Fibroblast of lung (primary cell): ENCODE results near the gene ZNF83. TPM values are rescaled to one million over a fixed set of nuclear protein-coding genes. Genes with fewer than 3 reads are reported as not detected.

Experiments used
- DNase-seq, 2 donors: peaks; one replicate each; pipeline versions ENCODE4 v3.0.0 to v3.0.0-alpha.2; 2010; ENCODE audit warnings: low read depth in 2 of 2
- H2AFZ ChIP-seq: 2 replicates; pipeline ENCODE4 v1.5.1; 2012; ENCODE audit warnings: low read length, control low read depth, inconsistent platforms
- H3K27ac ChIP-seq: 2 replicates; pipeline ENCODE4 v1.5.1; 2011; ENCODE audit warnings: low read length, control low read depth; ENCODE audit not compliant: insufficient read depth
- H3K27me3 ChIP-seq: 2 replicates; pipeline ENCODE4 v1.5.1; 2011; ENCODE audit warnings: mild to moderate bottlenecking, low read length; ENCODE audit not compliant: control insufficient read depth, insufficient read depth
- H3K36me3 ChIP-seq: 2 replicates; pipeline ENCODE4 v1.5.1; 2011; ENCODE audit warnings: low read length; ENCODE audit not compliant: control insufficient read depth, insufficient read depth
- H3K4me1 ChIP-seq: 2 replicates; pipeline ENCODE4 v1.5.1; 2011; ENCODE audit warnings: low read length; ENCODE audit not compliant: control insufficient read depth, insufficient read depth; ENCODE audit errors: extremely low read depth
- H3K4me2 ChIP-seq: 2 replicates; pipeline ENCODE4 v1.5.1; 2011; ENCODE audit warnings: low read length, control low read depth; ENCODE audit not compliant: insufficient read depth; ENCODE audit errors: extremely low read depth
- H3K4me3 ChIP-seq, 4 experiments: fragments of 200-600 bp in 1 of 4; sonication (generic) in 1 of 4; replicated peaks in 1 of 4; 2 replicates each; pipeline ENCODE4 v1.5.1; 2011 to 2016; ENCODE audit warnings: low read length in 4 of 4, low read depth in 3 of 4, mild to moderate bottlenecking in 3 of 4, control low read depth in 2 of 4, inconsistent platforms in 1 of 4, mixed read lengths in 1 of 4; ENCODE audit not compliant: insufficient read depth in 1 of 4; ENCODE audit errors: control extremely low read depth in 1 of 4
- H3K79me2 ChIP-seq: 2 replicates; pipeline ENCODE4 v1.5.1; 2012; ENCODE audit warnings: mild to moderate bottlenecking, low read length, inconsistent platforms; ENCODE audit not compliant: control insufficient read depth, insufficient read depth
- H3K9ac ChIP-seq: 2 replicates; pipeline ENCODE4 v1.5.1; 2011; ENCODE audit warnings: mild to moderate bottlenecking, low read length, control low read depth; ENCODE audit not compliant: insufficient read depth
- H3K9me3 ChIP-seq: 2 replicates; pipeline ENCODE4 v1.5.1; 2012; ENCODE audit warnings: low read depth, low read length; ENCODE audit not compliant: control insufficient read depth, insufficient read depth
- H4K20me1 ChIP-seq: 2 replicates; pipeline ENCODE4 v1.5.1; 2011; ENCODE audit warnings: low read length; ENCODE audit not compliant: control insufficient read depth, insufficient read depth; ENCODE audit errors: extremely low read depth
- CTCF ChIP-seq, 2 donors: IDR thresholded peaks in 1 of 2; conservative IDR thresholded peaks in 1 of 2; 1 replicate in 1 of 2; 2 replicates in 1 of 2; pipeline ENCODE4 v1.5.1; 2011 to 2012; ENCODE audit warnings: low read length in 2 of 2, control low read depth in 1 of 2, inconsistent platforms in 1 of 2, low read depth in 1 of 2, mild to moderate bottlenecking in 1 of 2
- EZH2 ChIP-seq: IDR thresholded peaks from 2 replicates; pipeline ENCODE4 v1.5.1; 2012; ENCODE audit warnings: low read length, control low read depth, mild to moderate bottlenecking; ENCODE audit errors: missing control alignments
- polyA plus RNA-seq, 2 donors: library from polyadenylated mRNA; depleted of rRNA in 1 of 2; stranded (reverse) in 1 of 2; unstranded in 1 of 2; fragments of >200 nt; gene quantifications; 2 replicates each; pipeline ENCODE4 v1.2.1, GENCODE V29; 2011 to 2012; ENCODE audit warnings: missing spikeins in 1 of 2
- total RNA-seq: library from RNA; depleted of rRNA; stranded (reverse); fragments of >200 nt; gene quantifications from 2 replicates; pipeline ENCODE4 v1.2.1, GENCODE V29; 2014

The ZNF83 gene
- total and polyA plus RNA-seq, 2 donors (not counting 1 experiment from before 2014, with no cell fraction given) = 27.2 to 60.6 TPM

- Histone ChIP-seq H3K36me3 (peaks cover 1% of the 10 kb centered on the region), H2AFZ (no peak overlapping the region), H3K4me3 (no peak overlapping the region), H3K9ac (no peak overlapping the region), H3K9me3 (no peaks in the 10 kb centered on the region), H3K4me1 (no peaks in the 10 kb centered on the region), H3K79me2 (peaks cover 15% of the 10 kb centered on the region), H3K4me2 (no peak overlapping the region), H3K27ac (no peak overlapping the region), H4K20me1 (no peaks in the 10 kb centered on the region), H3K27me3 (no peaks in the 10 kb centered on the region)
- no peak for DNase-seq
- TF ChIP-seq CTCF (conservative IDR thresholded peaks at IDR 0.05 in 1 of 2, IDR thresholded peaks at IDR 0.05 in 1 of 2; ENCODE audit: low read depth in 1 of 2, low read length in 2 of 2) (no peak), EZH2 (no peak)
These were observed 31.9 kb upstream of the ZNF83 start for GRCh38 chr19:52670046-52670445.

GRCh38 chr19:52669586-52669985, 31.4 kb upstream of the ZNF83 start:
- DNase-seq = no peak
- Histone ChIP-seq H3K4me2 (no peak overlapping the region), H3K27ac (no peak overlapping the region), H3K79me2 (peaks cover 15% of the 10 kb centered on the region), H3K4me3 (no peak overlapping the region), H3K4me1 (no peaks in the 10 kb centered on the region), H3K9me3 (no peaks in the 10 kb centered on the region), H3K27me3 (no peaks in the 10 kb centered on the region), H3K9ac (no peak overlapping the region), H3K36me3 (peaks cover 1% of the 10 kb centered on the region), H4K20me1 (no peaks in the 10 kb centered on the region), H2AFZ (no peak overlapping the region)
- TF ChIP-seq CTCF (conservative IDR thresholded peaks at IDR 0.05 in 1 of 2, IDR thresholded peaks at IDR 0.05 in 1 of 2; ENCODE audit: low read depth in 1 of 2, low read length in 2 of 2) (no peak), EZH2 (no peak)

- Histone ChIP-seq H4K20me1 (no peaks in the 10 kb centered on the region), H3K36me3 (peaks cover 1% of the 10 kb centered on the region)
These were observed 29.8 kb upstream of the ZNF83 start for GRCh38 chr19:52667972-52668371.

More at GRCh38 chr19:52667972-52668371, 29.8 kb upstream of the ZNF83 start:
- no peak for TF ChIP-seq CTCF (conservative IDR thresholded peaks at IDR 0.05 in 1 of 2, IDR thresholded peaks at IDR 0.05 in 1 of 2; ENCODE audit: low read depth in 1 of 2, low read length in 2 of 2)
- no peak for TF ChIP-seq EZH2
- peaks cover 11% of the 10 kb centered on the region for H3K79me2 ChIP-seq
- no peak overlapping the region for H3K27ac ChIP-seq
- H3K4me1 ChIP-seq = no peaks in the 10 kb centered on the region
- H2AFZ ChIP-seq = no peak overlapping the region
- no peaks in the 10 kb centered on the region for H3K27me3 ChIP-seq
- H3K9me3 ChIP-seq = no peaks in the 10 kb centered on the region
- no peak overlapping the region for H3K4me3 ChIP-seq
- no peak overlapping the region for H3K9ac ChIP-seq
- H3K4me2 ChIP-seq = no peak overlapping the region
- DNase-seq = no peak
